GM12872 (cell line): Measurements from ENCODE around the gene PSMD12.
A peak's percentile ranks its signal among the peaks of the same experiment; 100 is the strongest.

ENCODE experiments used
- CTCF ChIP-seq: IDR thresholded peaks from 3 replicates; pipeline ENCODE4 v1.5.1; 2011; ENCODE audit warnings: low read depth, mild to moderate bottlenecking, low read length, moderate library complexity; ENCODE audit not compliant: insufficient read depth

Gene PSMD12

GRCh38 chr17:67385122-67385988, 19.0 kb upstream of the PSMD12 start:
- no peak for TF ChIP-seq CTCF

- TF ChIP-seq CTCF = no peak
These were observed 15.5 kb upstream of the PSMD12 start for GRCh38 chr17:67381929-67382257.

- no peak for TF ChIP-seq CTCF
These were observed 12.9 kb upstream of the PSMD12 start for GRCh38 chr17:67379251-67379630.

- peak; percentile 70 for TF ChIP-seq CTCF
These were observed 12.3 kb upstream of the PSMD12 start for GRCh38 chr17:67378454-67379250.

- TF ChIP-seq CTCF = peak; percentile 38; the same call in 1 of the 3 replicates
These were observed 11.4 kb upstream of the PSMD12 start for GRCh38 chr17:67377488-67378453.

GRCh38 chr17:67376737-67377487, 10.5 kb upstream of the PSMD12 start, which contains the start of gene PITPNC1:
Gene PITPNC1 (plus strand): TSS chr17:67377281.
- TF ChIP-seq CTCF = no peak
